ENCODE measurements around the gene EFCAB8. TPM values are rescaled to one million over a fixed set of nuclear protein-coding genes. Genes with fewer than 3 reads are reported as not detected.

Gene EFCAB8
- polyA plus RNA-seq, 2 donors, result 0.11 to 0.28 TPM

- no peak overlapping the region for H3K4me3 ChIP-seq (ENCODE audit: low read depth in 1 of 2, low read length in 2 of 2)
- H3K27ac ChIP-seq (ENCODE audit: low read depth in 2 of 2, low read length in 1 of 2), result no peak overlapping the region
- H3K27me3 ChIP-seq (ENCODE audit: control insufficient read depth in 1 of 2, insufficient read depth in 2 of 2, low read length in 2 of 2), result no peaks in the 10 kb centered on the region
- peaks cover 0 to 2% of the 10 kb centered on the region in 2 donors for H3K9me3 ChIP-seq (ENCODE audit: control insufficient read depth in 2 of 2, insufficient read depth in 1 of 2, low read depth in 1 of 2, low read length in 1 of 2)
- H3K36me3 ChIP-seq (ENCODE audit: control insufficient read depth in 2 of 2, insufficient read depth in 2 of 2, low read length in 1 of 2), result no peaks in the 10 kb centered on the region
- WGBS, 2 donors, result 77 to 83% methylated on average over 8 of the region's 8 CpGs
- no peaks in the 10 kb centered on the region for H3K4me1 ChIP-seq (ENCODE audit: control insufficient read depth in 2 of 2, insufficient read depth in 2 of 2, low read length in 1 of 2)
Measured at GRCh38 chr20:32993496-32994050, 134.8 kb downstream of the EFCAB8 start.

DNA sequence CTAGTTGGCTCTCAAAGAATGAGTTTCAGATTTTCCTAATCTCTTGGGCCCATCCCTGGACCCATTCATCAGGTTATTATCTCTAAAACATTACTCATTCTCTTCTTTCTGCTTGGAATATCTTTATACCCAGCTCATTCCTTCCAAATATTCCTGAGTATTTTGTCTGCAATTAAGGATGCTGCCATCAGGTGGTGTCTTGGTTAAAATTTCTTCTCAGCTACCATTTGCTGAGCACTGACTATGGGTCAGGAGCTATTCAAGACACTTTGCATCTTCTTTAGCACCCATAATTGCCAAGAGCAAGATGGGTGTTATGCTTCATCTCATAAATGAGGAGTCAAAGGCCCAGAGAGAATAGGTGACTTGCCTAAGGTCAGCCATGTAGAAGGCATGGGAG, 137.1 kb downstream of the EFCAB8 start:
- no peak overlapping the region for H3K27ac ChIP-seq (ENCODE audit: low read depth in 2 of 2, low read length in 1 of 2)
- no peaks in the 10 kb centered on the region for H3K4me1 ChIP-seq (ENCODE audit: control insufficient read depth in 2 of 2, insufficient read depth in 2 of 2, low read length in 1 of 2)

GRCh38 chr20:32997431-32997830, 138.7 kb downstream of the EFCAB8 start:
- Histone ChIP-seq H3K9me3 (ENCODE audit: control insufficient read depth in 2 of 2, insufficient read depth in 1 of 2, low read depth in 1 of 2, low read length in 1 of 2) (peaks cover 0 to 2% of the 10 kb centered on the region in 2 donors), H3K4me3 (ENCODE audit: low read depth in 1 of 2, low read length in 2 of 2) (no peak overlapping the region), H3K27me3 (ENCODE audit: control insufficient read depth in 1 of 2, insufficient read depth in 2 of 2, low read length in 2 of 2) (no peaks in the 10 kb centered on the region), H3K27ac (ENCODE audit: low read depth in 2 of 2, low read length in 1 of 2) (no peak overlapping the region), H3K36me3 (ENCODE audit: control insufficient read depth in 2 of 2, insufficient read depth in 2 of 2, low read length in 1 of 2) (no peaks in the 10 kb centered on the region), H3K4me1 (ENCODE audit: control insufficient read depth in 2 of 2, insufficient read depth in 2 of 2, low read length in 1 of 2) (no peaks in the 10 kb centered on the region)
- WGBS, 2 donors, result 68 to 75% methylated on average over 2 of the region's 2 CpGs

More for the DNA sequence above, 137.1 kb downstream of the EFCAB8 start:
- Histone ChIP-seq H3K4me3 (ENCODE audit: low read depth in 1 of 2, low read length in 2 of 2) (no peak overlapping the region), H3K27me3 (ENCODE audit: control insufficient read depth in 1 of 2, insufficient read depth in 2 of 2, low read length in 2 of 2) (no peaks in the 10 kb centered on the region), H3K9me3 (ENCODE audit: control insufficient read depth in 2 of 2, insufficient read depth in 1 of 2, low read depth in 1 of 2, low read length in 1 of 2) (peaks cover 0 to 2% of the 10 kb centered on the region in 2 donors), H3K36me3 (ENCODE audit: control insufficient read depth in 2 of 2, insufficient read depth in 2 of 2, low read length in 1 of 2) (no peaks in the 10 kb centered on the region)

DNA sequence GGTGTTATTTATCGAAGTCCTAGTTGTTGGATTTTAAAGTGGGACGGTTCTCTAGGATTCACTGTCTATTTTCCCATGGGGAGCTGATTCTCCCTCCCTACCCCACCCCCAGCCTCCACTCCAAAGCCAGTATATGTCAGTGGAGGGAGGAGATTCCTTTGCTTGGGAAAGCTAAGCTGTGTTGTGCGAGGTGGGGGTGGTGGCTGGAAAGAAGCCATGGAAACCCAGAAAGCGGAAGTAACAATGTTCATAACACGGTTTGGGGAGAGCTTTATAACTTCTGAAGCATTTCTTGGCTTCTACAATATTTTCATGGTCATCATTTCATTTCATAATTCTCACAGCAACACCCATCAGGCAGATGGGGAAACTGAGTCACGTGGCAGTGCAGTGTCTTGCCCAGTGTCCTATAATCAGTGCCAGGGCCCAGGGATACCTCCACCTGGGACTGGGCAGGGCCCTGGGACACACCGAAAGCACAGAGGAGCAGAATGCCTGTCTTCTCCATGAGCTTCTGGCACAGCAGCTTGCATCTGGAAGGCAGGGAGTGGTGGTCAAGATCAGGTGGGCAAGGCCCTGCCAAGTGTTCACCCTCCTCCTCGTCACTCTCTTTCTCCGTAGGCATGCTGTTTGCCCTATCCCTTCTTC, 141.0 kb downstream of the EFCAB8 start:
- Histone ChIP-seq H3K36me3 (ENCODE audit: control insufficient read depth in 2 of 2, insufficient read depth in 2 of 2, low read length in 1 of 2) (no peaks in the 10 kb centered on the region), H3K4me1 (ENCODE audit: control insufficient read depth in 2 of 2, insufficient read depth in 2 of 2, low read length in 1 of 2) (no peaks in the 10 kb centered on the region), H3K27me3 (ENCODE audit: control insufficient read depth in 1 of 2, insufficient read depth in 2 of 2, low read length in 2 of 2) (no peaks in the 10 kb centered on the region), H3K4me3 (ENCODE audit: low read depth in 1 of 2, low read length in 2 of 2) (no peak overlapping the region), H3K27ac (ENCODE audit: low read depth in 2 of 2, low read length in 1 of 2) (no peak overlapping the region), H3K9me3 (ENCODE audit: control insufficient read depth in 2 of 2, insufficient read depth in 1 of 2, low read depth in 1 of 2, low read length in 1 of 2) (peaks cover 0 to 2% of the 10 kb centered on the region in 2 donors)
- 63 to 71% methylated on average over 9 of the region's 9 CpGs for WGBS, 2 donors

GRCh38 chr20:33000802-33001466, 142.2 kb downstream of the EFCAB8 start:
- Histone ChIP-seq H3K36me3 (ENCODE audit: control insufficient read depth in 2 of 2, insufficient read depth in 2 of 2, low read length in 1 of 2) (no peaks in the 10 kb centered on the region), H3K4me1 (ENCODE audit: control insufficient read depth in 2 of 2, insufficient read depth in 2 of 2, low read length in 1 of 2) (no peaks in the 10 kb centered on the region), H3K4me3 (ENCODE audit: low read depth in 1 of 2, low read length in 2 of 2) (no peak overlapping the region), H3K27me3 (ENCODE audit: control insufficient read depth in 1 of 2, insufficient read depth in 2 of 2, low read length in 2 of 2) (no peaks in the 10 kb centered on the region), H3K9me3 (ENCODE audit: control insufficient read depth in 2 of 2, insufficient read depth in 1 of 2, low read depth in 1 of 2, low read length in 1 of 2) (peaks cover 0 to 3% of the 10 kb centered on the region in 2 donors), H3K27ac (ENCODE audit: low read depth in 2 of 2, low read length in 1 of 2) (no peak overlapping the region)
- WGBS, 2 donors, result 51 to 67% methylated on average over 9 of the region's 9 CpGs

DNA sequence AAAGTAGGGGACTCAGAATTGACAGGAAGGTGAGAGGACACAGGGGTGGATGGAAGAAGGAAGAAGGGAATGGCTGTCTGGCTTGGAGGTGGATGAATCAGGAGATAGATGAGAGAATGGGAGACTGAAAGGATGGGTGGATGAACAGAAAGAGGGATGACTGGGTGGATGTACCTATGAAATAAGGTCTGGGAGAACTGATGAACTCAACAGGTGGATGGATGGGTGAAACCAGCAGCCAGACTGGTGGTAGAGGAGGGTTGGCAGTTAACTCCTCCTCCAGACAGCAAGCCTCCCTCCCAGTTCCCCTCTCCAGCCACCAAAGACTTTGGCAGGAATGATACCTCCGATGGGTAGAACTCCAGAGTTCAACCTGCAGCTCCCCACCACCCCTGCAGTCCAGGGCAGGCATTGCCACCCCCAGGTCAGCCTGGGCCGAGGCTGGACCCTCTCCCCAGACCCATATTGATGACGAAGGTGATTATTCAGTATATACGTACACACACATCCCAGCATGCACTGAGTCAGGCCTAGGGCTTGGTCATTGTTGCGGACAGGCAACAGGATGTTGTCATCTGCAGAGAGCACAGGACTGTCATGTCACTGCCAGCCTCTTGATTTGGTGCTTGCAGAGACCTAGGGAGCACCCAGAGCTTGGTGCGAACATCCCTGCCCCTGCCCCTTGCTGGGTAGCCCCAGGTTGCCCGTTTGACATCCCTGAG, 143.5 kb downstream of the EFCAB8 start:
- Histone ChIP-seq H3K27ac (ENCODE audit: low read depth in 2 of 2, low read length in 1 of 2) (no peak overlapping the region), H3K36me3 (ENCODE audit: control insufficient read depth in 2 of 2, insufficient read depth in 2 of 2, low read length in 1 of 2) (no peaks in the 10 kb centered on the region), H3K27me3 (ENCODE audit: control insufficient read depth in 1 of 2, insufficient read depth in 2 of 2, low read length in 2 of 2) (no peaks in the 10 kb centered on the region), H3K9me3 (ENCODE audit: control insufficient read depth in 2 of 2, insufficient read depth in 1 of 2, low read depth in 1 of 2, low read length in 1 of 2) (peaks cover 0 to 3% of the 10 kb centered on the region in 2 donors), H3K4me3 (ENCODE audit: low read depth in 1 of 2, low read length in 2 of 2) (no peak overlapping the region), H3K4me1 (ENCODE audit: control insufficient read depth in 2 of 2, insufficient read depth in 2 of 2, low read length in 1 of 2) (no peaks in the 10 kb centered on the region)
- WGBS, 2 donors, result 83% methylated on average over 7 of the region's 7 CpGs

DNA sequence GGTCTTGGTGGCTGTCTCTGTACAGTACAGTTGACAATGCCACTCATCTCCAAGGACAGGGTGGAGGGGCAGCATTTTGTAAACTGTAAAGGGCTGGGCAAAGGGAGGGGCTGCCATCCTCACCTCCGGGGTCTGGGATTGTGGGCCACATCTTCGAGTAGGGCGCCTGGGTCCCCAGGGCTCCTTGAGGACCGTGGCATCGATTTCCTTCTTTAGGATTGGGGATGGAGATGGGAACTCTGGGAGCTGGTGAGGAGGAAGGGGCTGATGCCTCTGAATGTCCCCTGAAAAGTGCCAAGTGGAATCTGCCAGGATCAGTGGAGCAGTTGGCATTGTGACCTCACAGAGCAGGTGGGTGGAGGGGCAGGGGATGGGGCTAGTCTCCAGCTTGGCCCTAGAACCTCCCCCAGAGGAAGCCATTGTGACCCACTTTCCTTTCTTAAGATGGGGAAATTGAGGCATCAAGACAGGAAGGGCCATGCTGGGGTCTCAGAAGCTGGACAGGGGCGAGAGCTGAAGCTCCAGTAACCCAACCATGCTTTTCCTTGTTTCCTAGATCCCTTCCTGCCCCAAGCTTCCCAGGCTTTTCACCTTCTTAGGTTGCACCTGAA, 145.5 kb downstream of the EFCAB8 start, which contains the start of gene SUN5:
Gene SUN5, minus strand, starts transcription at position 293 of the 611 bp plus-strand sequence. Its CDS starts 93 bp downstream, at position 200.
- Histone ChIP-seq H3K27me3 (ENCODE audit: control insufficient read depth in 1 of 2, insufficient read depth in 2 of 2, low read length in 2 of 2) (no peaks in the 10 kb centered on the region), H3K9me3 (ENCODE audit: control insufficient read depth in 2 of 2, insufficient read depth in 1 of 2, low read depth in 1 of 2, low read length in 1 of 2) (peaks cover 0 to 3% of the 10 kb centered on the region in 2 donors), H3K4me1 (ENCODE audit: control insufficient read depth in 2 of 2, insufficient read depth in 2 of 2, low read length in 1 of 2) (no peaks in the 10 kb centered on the region), H3K4me3 (ENCODE audit: low read depth in 1 of 2, low read length in 2 of 2) (no peak within 1 kb of the TSS), H3K36me3 (ENCODE audit: control insufficient read depth in 2 of 2, insufficient read depth in 2 of 2, low read length in 1 of 2) (no peaks in the 10 kb centered on the region), H3K27ac (ENCODE audit: low read depth in 2 of 2, low read length in 1 of 2) (no peak within 1 kb of the TSS)
- WGBS, 2 donors, result 74 to 77% methylated on average over 6 of the region's 6 CpGs

DNA sequence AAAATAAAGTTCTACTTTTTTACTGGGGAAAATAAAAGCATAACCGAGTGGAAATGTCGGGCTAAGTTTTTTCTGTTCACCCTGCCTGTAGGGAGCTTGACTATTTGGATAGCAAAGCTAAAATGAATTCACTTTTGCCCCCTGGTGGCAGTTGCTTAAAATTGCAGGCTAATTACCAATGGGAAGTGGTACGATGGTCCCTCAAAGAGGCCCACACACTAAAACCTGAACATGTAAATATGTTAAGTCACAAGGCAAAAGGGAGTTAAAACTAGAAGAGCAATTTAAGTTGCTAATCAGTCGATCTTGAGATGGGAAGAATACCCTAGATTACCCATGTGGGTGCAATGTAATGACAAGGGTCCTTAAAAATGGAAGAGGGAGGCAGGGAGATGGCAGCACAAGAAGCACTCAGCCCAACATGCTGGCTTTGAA, 146.4 kb downstream of the EFCAB8 start:
- 55% methylated on average over 4 of the region's 4 CpGs for WGBS, 2 donors
- Histone ChIP-seq H3K27me3 (ENCODE audit: control insufficient read depth in 1 of 2, insufficient read depth in 2 of 2, low read length in 2 of 2) (no peaks in the 10 kb centered on the region), H3K4me1 (ENCODE audit: control insufficient read depth in 2 of 2, insufficient read depth in 2 of 2, low read length in 1 of 2) (no peaks in the 10 kb centered on the region), H3K27ac (ENCODE audit: low read depth in 2 of 2, low read length in 1 of 2) (no peak overlapping the region), H3K4me3 (ENCODE audit: low read depth in 1 of 2, low read length in 2 of 2) (no peak overlapping the region), H3K36me3 (ENCODE audit: control insufficient read depth in 2 of 2, insufficient read depth in 2 of 2, low read length in 1 of 2) (no peaks in the 10 kb centered on the region), H3K9me3 (ENCODE audit: control insufficient read depth in 2 of 2, insufficient read depth in 1 of 2, low read depth in 1 of 2, low read length in 1 of 2) (peaks cover 0 to 3% of the 10 kb centered on the region in 2 donors)

Measured in esophagus (tissue), 2 donors.